HAP-1 (cell line): ENCODE data around the gene WDR19.
A peak's percentile ranks its signal among the peaks of the same experiment; 100 is the strongest.

Experiments
- DNase-seq, 2 experiments: peaks; one replicate each; pipeline ENCODE4 v3.0.0-alpha.2; 2016 to 2020; ENCODE audit warnings: low spot score in 2 of 2
- H3K27me3 ChIP-seq: fragments of 250-450 bp; sonication (Bioruptor Pico); 2 replicates; pipeline ENCODE4 v1.5.1; 2020; ENCODE audit warnings: low read depth, mild to moderate bottlenecking, moderate library complexity
- H3K36me3 ChIP-seq: fragments of 250-450 bp; sonication (Bioruptor Pico); replicated peaks from 2 replicates; pipeline ENCODE4 v1.5.1; 2020; ENCODE audit warnings: mild to moderate bottlenecking
- H3K4me1 ChIP-seq: fragments of 250-450 bp; sonication (Bioruptor Pico); 2 replicates; pipeline ENCODE4 v1.5.1; 2020; ENCODE audit warnings: mild to moderate bottlenecking
- H3K4me3 ChIP-seq: fragments of 250-450 bp; sonication (Bioruptor Pico); 2 replicates; pipeline ENCODE4 v1.5.1; 2020; ENCODE audit warnings: mild to moderate bottlenecking, moderate library complexity
- H3K9me3 ChIP-seq: fragments of 250-450 bp; sonication (Bioruptor Pico); 2 replicates; pipeline ENCODE4 v1.5.1; 2020; ENCODE audit warnings: mild to moderate bottlenecking, moderate library complexity
- in situ Hi-C: fragments of 300-500 bp; cut with MboI; formaldehyde crosslinking; loops from 3 replicates; pipeline ENCODE4 v1.14.3; 2020; ENCODE audit warnings: low sequenced_read_pairs, inconsistent platforms, mixed read lengths

Gene WDR19

GRCh38 chr4:39181520-39181904 lies 817 bp upstream of the WDR19 start:
- H3K4me1 ChIP-seq: peaks cover 5% of the 10 kb centered on the region
- no peaks in the 10 kb centered on the region for H3K36me3 ChIP-seq
- in situ Hi-C loops: no loop called here
- H3K27me3 ChIP-seq: no peaks in the 10 kb centered on the region; the same call in 1 of the 2 replicates
- DNase-seq: peak in 1 of 2 experiments; percentile 1
- no peaks in the 10 kb centered on the region for H3K9me3 ChIP-seq
- H3K4me3 ChIP-seq: peak overlapping the region; percentile 8

DNA sequence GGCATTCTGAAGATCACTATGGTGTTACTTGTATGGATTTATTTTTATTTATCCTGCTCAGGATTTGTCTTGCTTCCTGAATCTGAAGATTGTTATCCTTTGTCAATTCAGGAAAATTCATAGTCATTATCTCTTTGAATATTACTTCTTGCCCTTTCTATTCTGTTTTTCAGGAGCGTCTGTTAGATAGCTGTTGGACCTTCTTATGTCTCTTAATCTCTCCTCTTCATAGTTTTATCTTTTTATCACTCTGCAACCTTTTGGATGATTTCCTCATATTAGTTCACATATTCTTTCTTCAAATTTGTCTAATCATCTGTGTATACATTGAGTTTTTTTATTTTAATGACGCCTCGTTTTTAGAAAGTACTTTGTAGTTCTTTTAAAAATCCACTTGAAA lies 19.6 kb downstream of the WDR19 start:
- Histone ChIP-seq H3K9me3 (no peaks in the 10 kb centered on the region), H3K4me3 (no peak overlapping the region), H3K4me1 (no peaks in the 10 kb centered on the region), H3K27me3 (no peaks in the 10 kb centered on the region), H3K36me3 (peaks cover 6% of the 10 kb centered on the region)
- in situ Hi-C loops: no loop called here
- no peak for DNase-seq

DNA sequence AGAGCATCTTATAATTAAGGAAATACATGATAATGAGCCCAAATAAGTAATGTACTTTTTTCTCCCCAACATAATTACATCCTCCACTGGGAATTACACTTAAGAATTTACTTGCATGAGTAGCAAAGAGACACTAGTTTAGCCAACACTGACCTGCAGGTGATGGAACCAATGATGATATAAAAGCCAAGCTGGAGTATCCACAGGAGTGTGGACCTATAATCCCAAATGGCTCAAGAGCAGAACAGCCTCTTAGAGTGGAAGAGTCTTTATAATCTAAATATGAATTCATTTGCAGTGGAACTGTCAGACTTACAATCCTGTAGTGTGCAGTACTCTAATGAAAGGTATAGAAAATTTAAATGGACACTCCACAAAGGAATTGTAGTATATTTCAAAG lies 22.2 kb downstream of the WDR19 start:
- no peaks in the 10 kb centered on the region for H3K9me3 ChIP-seq
- H3K36me3 ChIP-seq: peaks cover 11% of the 10 kb centered on the region
- in situ Hi-C loops: no loop called here
- H3K4me1 ChIP-seq: no peaks in the 10 kb centered on the region
- no peaks in the 10 kb centered on the region for H3K27me3 ChIP-seq
- DNase-seq: no peak
- H3K4me3 ChIP-seq: no peak overlapping the region

- Histone ChIP-seq H3K27me3 (no peaks in the 10 kb centered on the region), H3K9me3 (no peaks in the 10 kb centered on the region), H3K4me3 (no peak overlapping the region), H3K4me1 (no peaks in the 10 kb centered on the region), H3K36me3 (peaks cover 11% of the 10 kb centered on the region)
- in situ Hi-C loops: no loop called here
- no peak for DNase-seq
These were observed 22.7 kb downstream of the WDR19 start for GRCh38 chr4:39205000-39205399.

- in situ Hi-C loops: no loop called here
- DNase-seq: no peak
- H3K9me3 ChIP-seq: no peaks in the 10 kb centered on the region
- H3K27me3 ChIP-seq: no peaks in the 10 kb centered on the region
- peaks cover 11% of the 10 kb centered on the region for H3K36me3 ChIP-seq
- no peaks in the 10 kb centered on the region for H3K4me1 ChIP-seq
- H3K4me3 ChIP-seq: no peak overlapping the region
These were observed 23.1 kb downstream of the WDR19 start for GRCh38 chr4:39205476-39205875.

GRCh38 chr4:39227906-39228305 lies 45.6 kb downstream of the WDR19 start:
- no peak for DNase-seq
- no peaks in the 10 kb centered on the region for H3K4me1 ChIP-seq
- in situ Hi-C loops: no loop called here
- H3K9me3 ChIP-seq: no peaks in the 10 kb centered on the region
- no peaks in the 10 kb centered on the region for H3K36me3 ChIP-seq
- no peak overlapping the region for H3K4me3 ChIP-seq
- H3K27me3 ChIP-seq: no peaks in the 10 kb centered on the region

DNA sequence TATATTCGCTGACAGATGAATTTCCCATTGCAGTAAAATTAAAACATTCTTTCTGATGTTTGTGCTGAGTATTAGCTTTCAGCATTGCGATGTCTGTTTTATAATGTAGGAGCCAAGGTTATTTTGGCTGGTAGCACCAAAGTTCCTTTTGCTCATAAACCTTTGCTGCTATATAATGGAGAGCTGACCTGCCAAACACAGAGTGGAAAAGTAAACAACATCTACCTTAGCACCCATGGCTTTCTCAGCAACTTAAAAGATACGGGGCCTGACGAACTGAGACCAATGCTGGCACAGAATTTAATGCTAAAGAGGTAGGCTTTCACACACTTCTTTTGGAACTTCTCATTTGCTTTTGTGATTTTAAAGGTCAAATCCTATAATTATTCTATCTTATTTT lies 46.0 kb downstream of the WDR19 start:
- in situ Hi-C loops: no loop called here
- no peaks in the 10 kb centered on the region for H3K27me3 ChIP-seq
- no peaks in the 10 kb centered on the region for H3K9me3 ChIP-seq
- no peak overlapping the region for H3K4me3 ChIP-seq
- no peak for DNase-seq
- no peaks in the 10 kb centered on the region for H3K36me3 ChIP-seq
- no peaks in the 10 kb centered on the region for H3K4me1 ChIP-seq

GRCh38 chr4:39230462-39230861 lies 48.1 kb downstream of the WDR19 start:
- Histone ChIP-seq H3K4me1 (no peaks in the 10 kb centered on the region), H3K9me3 (no peaks in the 10 kb centered on the region), H3K27me3 (no peaks in the 10 kb centered on the region), H3K4me3 (no peak overlapping the region), H3K36me3 (no peaks in the 10 kb centered on the region)
- no peak for DNase-seq
- in situ Hi-C loops: no loop called here

DNA sequence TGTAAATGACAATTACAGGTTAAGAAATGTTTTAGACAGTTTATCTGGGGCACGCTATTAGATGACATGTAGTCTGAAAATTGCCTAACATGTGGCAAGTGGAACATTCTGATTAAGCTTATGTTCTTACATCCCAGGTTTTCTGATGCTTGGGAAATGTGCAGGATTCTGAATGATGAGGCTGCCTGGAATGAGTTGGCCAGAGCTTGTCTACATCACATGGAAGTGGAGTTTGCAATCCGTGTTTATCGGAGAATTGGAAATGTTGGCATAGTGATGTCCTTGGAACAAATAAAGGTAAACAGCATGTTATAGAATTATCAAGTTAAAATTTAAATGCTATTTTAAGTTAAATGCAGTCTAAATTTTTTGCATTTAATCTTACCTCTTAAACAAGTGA lies 49.3 kb downstream of the WDR19 start:
- Histone ChIP-seq H3K36me3 (peaks cover 2% of the 10 kb centered on the region; the same call in 1 of the 2 replicates), H3K9me3 (no peaks in the 10 kb centered on the region), H3K27me3 (no peaks in the 10 kb centered on the region), H3K4me3 (no peak overlapping the region), H3K4me1 (no peaks in the 10 kb centered on the region)
- no peak for DNase-seq
- in situ Hi-C loops: no loop called here

DNA sequence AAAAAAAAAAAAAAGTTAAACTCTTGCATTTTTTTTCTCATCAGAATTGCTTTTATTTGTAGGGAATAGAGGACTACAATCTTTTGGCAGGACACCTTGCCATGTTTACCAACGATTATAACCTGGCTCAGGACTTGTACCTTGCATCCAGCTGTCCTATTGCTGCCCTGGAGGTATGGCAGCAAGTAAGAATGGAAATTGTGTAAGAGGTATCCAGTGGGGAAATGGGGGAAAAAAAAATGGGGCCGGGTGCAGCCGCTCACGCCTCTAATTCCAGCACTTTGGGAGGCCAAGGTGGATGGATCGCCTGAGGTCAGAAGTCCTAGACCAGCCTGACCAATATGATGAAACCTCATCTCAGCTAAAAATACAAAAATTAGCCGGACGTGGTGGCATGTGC lies 49.8 kb downstream of the WDR19 start:
- H3K36me3 ChIP-seq: peaks cover 3% of the 10 kb centered on the region; the same call in 1 of the 2 replicates
- no peak for DNase-seq

DNA sequence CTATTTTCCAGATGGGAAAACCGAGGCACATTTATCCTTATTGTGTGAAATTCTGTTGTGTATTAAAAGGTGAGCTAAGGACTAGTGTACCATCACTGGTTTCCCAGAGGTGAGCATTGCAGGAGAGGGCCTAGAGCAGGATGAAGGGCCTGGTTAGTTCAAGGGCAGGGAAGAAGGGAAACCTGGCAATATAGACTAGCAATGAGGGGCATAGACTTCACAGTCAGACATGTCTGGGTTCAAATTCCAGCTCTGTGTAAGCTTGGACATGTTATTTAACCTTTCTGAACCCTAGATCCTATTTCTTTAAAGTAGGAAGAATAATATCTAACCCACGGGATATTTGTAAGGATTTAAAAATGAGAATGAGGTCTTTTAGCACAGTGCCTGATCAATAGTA lies 50.8 kb downstream of the WDR19 start:
- no peak overlapping the region for H3K4me3 ChIP-seq
- peaks cover 3% of the 10 kb centered on the region; the same call in 1 of the 2 replicates for H3K36me3 ChIP-seq
- in situ Hi-C loops: no loop called here

More for the DNA sequence above, 49.8 kb downstream of the WDR19 start:
- in situ Hi-C loops: no loop called here
- H3K9me3 ChIP-seq: no peaks in the 10 kb centered on the region
- no peaks in the 10 kb centered on the region for H3K27me3 ChIP-seq
- H3K4me3 ChIP-seq: no peak overlapping the region
- no peaks in the 10 kb centered on the region for H3K4me1 ChIP-seq

DNA sequence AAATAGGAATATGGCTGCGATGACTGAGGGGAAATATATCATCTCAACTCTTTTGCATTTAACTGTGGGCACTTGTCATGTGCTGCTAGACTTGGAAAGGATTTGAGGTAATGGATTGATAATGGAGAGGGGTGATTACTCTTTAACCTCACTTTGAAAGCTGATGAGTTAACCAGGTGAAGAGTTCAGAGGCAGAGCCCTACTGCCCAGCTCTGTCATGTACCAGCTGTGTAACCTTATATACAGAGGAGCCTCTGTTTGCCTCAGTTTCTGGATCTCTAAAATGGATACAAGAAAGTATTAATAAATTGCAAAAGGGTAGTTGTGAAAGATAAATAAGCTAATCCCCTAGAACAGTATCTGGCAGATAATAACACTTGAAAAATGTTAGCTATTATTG lies 51.5 kb downstream of the WDR19 start:
- Histone ChIP-seq H3K9me3 (no peaks in the 10 kb centered on the region), H3K36me3 (peaks cover 3% of the 10 kb centered on the region; the same call in 1 of the 2 replicates), H3K4me1 (no peaks in the 10 kb centered on the region), H3K4me3 (no peak overlapping the region), H3K27me3 (no peaks in the 10 kb centered on the region)
- in situ Hi-C loops: no loop called here
- no peak for DNase-seq

More for the DNA sequence above, 50.8 kb downstream of the WDR19 start:
- Histone ChIP-seq H3K27me3 (no peaks in the 10 kb centered on the region), H3K9me3 (no peaks in the 10 kb centered on the region), H3K4me1 (no peaks in the 10 kb centered on the region)
- DNase-seq: no peak

- DNase-seq: no peak
- in situ Hi-C loops: no loop called here
- no peaks in the 10 kb centered on the region for H3K9me3 ChIP-seq
- no peak overlapping the region for H3K4me3 ChIP-seq
- no peaks in the 10 kb centered on the region for H3K4me1 ChIP-seq
- peaks cover 3% of the 10 kb centered on the region; the same call in 1 of the 2 replicates for H3K36me3 ChIP-seq
- H3K27me3 ChIP-seq: no peaks in the 10 kb centered on the region
These were observed 52.7 kb downstream of the WDR19 start for GRCh38 chr4:39235021-39235420.

- DNase-seq: no peak
- Histone ChIP-seq H3K4me1 (no peaks in the 10 kb centered on the region), H3K9me3 (no peaks in the 10 kb centered on the region), H3K27me3 (no peaks in the 10 kb centered on the region), H3K36me3 (peaks cover 3% of the 10 kb centered on the region; the same call in 1 of the 2 replicates), H3K4me3 (no peak overlapping the region)
- in situ Hi-C loops: no loop called here
These were observed 53.4 kb downstream of the WDR19 start for GRCh38 chr4:39235696-39236095.

DNA sequence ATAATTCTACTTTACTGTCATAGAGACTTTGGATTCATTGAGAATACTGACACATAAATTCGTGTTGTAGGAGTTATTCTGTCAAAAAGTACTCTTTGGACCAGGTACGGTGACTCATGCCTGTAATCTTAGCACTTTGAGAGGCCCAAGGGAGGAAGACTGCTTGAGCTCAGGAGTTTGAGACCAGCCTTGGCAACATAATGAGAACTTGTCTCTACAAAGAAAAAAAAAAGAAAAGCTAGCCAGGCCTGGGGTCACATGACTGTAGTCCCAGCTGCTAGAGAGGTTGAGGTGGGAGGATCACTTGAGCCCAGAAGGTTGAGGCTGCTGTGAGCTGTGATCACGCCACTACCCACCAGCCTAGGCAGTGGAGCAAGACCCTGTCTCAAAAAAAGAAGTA lies 54.9 kb downstream of the WDR19 start:
- H3K4me3 ChIP-seq: no peak overlapping the region
- in situ Hi-C loops: no loop called here
- DNase-seq: no peak
- no peaks in the 10 kb centered on the region for H3K9me3 ChIP-seq
- no peaks in the 10 kb centered on the region for H3K27me3 ChIP-seq
- H3K36me3 ChIP-seq: peaks cover 3% of the 10 kb centered on the region; the same call in 1 of the 2 replicates
- no peaks in the 10 kb centered on the region for H3K4me1 ChIP-seq
